GM18907 (cell line): ENCODE data around the gene DOCK1.

Experiments
- ATAC-seq: cut with Tn5 transposase; IDR thresholded peaks from one replicate; pipeline ENCODE4 v1.9.1; 2021; ENCODE audit warnings: mild to moderate bottlenecking, moderate library complexity; ENCODE audit not compliant: unreplicated experiment

The DOCK1 gene

DNA sequence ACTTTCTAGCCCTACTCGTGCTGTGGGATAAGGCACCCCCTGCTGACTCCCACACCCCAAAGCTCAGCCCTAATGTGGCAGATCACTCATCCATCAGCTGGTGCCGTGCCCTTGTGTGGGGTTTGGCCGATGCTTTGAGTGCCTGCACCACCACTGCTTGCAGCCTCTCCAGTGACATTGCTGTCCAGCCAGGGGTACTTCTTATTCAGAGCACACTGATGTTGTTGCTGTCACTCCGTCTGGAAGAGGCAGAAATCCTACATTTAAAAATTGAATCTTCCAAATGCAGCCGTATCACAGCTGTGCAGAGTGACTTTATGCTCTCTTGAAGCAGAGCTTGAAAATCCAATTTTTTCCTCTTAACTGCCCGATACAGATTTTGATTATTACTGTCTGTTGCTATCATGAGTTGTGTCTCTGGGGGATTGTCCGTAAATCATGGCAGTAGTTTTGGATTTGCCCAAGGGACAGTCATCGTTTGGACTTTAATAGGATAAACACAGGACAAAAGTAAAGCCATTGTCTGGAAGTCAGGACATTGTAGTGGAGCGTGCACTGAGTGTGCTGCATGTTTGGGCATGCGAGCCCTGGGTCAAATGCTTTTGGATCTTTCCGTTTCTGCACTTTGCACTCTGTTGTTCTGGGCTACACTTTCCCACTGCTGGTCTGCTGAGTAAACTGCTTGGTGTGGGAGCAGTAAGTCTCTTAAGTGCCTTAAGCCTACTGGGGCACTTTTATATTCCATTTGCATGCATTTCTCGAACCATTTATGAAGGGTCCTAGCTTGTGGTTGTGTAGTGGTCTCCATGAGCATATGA is 128.2 kb downstream of the DOCK1 start:
- no peak for ATAC-seq

GRCh38 chr10:127034034-127034633 is 128.9 kb downstream of the DOCK1 start:
- no peak for ATAC-seq

DNA sequence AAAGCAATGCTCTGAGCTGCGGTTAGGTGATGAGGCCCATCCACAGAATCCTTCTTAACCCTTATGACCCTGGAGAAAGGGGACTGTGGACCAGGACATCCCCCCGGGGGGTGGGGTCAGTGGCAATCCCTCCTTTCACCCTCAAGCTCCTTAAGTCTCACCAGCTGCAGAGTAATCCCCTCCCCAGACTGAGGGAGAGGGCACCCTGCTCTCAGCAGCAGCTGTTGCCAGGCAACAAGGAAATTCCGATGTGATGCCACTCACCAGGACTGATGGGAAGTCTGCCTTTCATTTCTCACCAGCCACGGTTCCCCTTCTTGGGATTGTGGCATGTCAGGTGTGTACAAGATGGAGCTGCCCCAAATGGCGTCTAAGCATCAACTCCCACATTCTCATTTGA is 129.6 kb downstream of the DOCK1 start:
- ATAC-seq = no peak

GRCh38 chr10:127035827-127036226 is 130.6 kb downstream of the DOCK1 start:
- no peak for ATAC-seq

DNA sequence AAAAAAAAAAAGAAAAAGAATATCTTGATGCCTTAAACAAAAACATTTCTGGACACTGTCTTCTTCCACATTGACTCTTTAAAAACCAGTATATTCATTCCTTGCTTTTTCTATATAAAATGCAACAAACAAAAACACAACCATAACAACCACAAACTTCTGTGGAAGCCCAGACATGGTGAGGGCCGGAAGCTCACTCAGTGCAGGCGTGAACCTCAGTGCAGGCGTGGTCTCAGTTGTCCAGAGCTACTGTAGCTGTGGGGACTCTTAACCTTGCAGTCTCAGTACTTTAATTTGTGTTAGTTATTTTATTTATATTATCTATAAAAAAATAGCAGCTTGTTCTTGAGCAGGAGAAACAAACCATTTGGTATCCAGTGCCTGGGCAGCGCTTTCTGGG is 131.8 kb downstream of the DOCK1 start:
- no peak for ATAC-seq

DNA sequence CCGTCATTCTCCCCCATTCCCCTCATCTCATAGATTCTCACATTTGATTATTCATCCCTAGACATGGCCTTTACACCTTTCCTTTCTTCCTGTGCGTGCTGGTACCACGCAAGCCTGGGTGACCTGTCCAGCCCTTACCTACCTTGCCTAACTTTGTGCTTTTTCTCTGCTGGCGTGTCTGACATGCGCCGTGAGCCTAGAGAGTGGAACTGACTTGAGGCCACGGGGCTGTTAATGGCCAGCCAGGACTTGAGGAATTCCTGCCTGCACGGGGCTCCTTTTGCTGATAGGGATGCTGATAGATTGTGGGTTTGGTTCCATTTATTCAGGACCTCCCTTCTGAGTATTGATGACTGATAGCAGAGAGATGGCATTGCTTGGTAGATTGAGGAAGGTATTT is 134.2 kb downstream of the DOCK1 start:
- no peak for ATAC-seq

- ATAC-seq = no peak
These were observed 135.5 kb downstream of the DOCK1 start for GRCh38 chr10:127040756-127041155.

- no peak for ATAC-seq
These were observed 136.3 kb downstream of the DOCK1 start for GRCh38 chr10:127041552-127041951.

DNA sequence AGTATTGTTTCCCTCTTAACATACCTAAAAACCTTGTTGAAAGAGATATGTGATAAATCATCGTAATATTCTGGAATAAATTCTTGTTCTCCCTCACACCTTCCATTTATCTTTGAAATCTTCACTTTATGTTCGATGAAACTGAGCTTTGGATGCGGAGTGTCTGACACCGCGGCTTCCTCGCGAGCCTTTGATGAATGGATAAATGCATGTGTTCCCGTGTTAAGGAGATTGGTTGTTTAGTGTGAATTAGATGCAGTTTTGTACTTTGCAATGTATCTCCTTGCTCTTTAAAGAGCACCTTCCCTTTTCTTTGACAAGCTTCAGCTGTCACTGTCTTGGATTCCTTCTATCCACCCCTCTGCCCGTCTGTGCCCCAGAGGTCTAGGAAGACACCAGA is 138.1 kb downstream of the DOCK1 start:
- no peak for ATAC-seq

DNA sequence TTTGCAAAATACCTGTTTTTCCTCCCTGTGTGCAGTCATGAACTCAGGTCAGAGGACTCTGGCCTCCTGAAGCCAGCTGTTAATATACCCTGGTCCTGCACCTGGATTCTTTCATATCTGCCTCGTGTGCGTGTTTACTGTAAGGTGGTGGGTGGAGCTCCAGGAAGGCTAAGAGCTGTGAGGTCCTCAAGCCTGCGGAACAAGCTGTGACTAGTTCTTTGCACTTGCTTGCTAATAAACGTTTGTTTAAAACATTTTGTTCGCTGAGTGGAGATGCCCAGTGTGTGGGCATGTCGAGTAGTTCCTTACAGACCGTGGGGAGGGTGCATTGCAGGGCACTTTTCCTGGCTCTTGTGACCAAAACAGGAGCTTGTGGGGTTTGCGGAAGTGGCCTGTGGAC is 139.0 kb downstream of the DOCK1 start:
- ATAC-seq = no peak

GRCh38 chr10:127046975-127047877 is 142.0 kb downstream of the DOCK1 start:
- ATAC-seq = no peak

- ATAC-seq = no peak
These were observed 142.6 kb downstream of the DOCK1 start for GRCh38 chr10:127047878-127048238.

GRCh38 chr10:127048630-127049029 is 143.4 kb downstream of the DOCK1 start:
- ATAC-seq = no peak

DNA sequence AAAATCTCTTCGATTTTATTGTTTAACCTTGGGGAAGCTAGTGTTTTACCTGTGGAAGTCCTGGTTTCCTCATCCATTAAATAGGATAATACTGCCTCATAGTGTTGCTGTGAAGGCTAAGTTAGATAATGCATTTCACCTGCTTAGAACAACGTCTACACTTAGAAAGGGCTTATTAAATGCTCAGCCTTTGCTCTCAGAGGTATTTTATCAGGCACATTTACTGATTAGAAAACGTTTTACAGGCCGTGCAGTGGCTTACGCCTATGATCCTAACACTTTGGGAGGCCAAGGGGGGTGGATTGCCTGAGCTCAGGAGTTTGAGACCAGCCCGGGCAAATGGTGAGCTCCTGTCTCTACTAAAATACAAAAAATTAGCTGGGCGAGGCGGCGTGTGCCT is 146.8 kb downstream of the DOCK1 start:
- no peak for ATAC-seq

DNA sequence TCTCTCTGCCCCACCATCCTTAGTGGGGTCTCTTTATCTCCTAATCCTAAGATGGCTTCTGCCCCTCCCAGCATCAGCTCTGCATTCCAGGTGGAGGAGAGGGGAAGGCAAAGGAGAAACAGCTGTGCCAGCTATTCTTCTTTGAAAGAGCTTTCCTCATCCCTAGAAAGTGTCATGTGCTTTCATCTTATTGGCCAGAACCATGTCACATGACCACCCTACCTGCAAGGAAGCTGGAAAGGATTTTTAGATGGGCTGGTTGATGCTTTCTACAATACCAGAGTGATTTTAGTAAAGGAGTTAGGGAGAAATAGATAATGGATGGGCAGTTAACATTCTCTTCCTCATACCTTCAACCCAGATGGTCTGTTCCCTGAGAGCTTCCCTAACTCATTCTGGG is 150.0 kb downstream of the DOCK1 start:
- ATAC-seq = no peak

- ATAC-seq = no peak
These were observed 154.1 kb downstream of the DOCK1 start for GRCh38 chr10:127059314-127059713.

GRCh38 chr10:127063762-127064161 is 158.5 kb downstream of the DOCK1 start:
- no peak for ATAC-seq

DNA sequence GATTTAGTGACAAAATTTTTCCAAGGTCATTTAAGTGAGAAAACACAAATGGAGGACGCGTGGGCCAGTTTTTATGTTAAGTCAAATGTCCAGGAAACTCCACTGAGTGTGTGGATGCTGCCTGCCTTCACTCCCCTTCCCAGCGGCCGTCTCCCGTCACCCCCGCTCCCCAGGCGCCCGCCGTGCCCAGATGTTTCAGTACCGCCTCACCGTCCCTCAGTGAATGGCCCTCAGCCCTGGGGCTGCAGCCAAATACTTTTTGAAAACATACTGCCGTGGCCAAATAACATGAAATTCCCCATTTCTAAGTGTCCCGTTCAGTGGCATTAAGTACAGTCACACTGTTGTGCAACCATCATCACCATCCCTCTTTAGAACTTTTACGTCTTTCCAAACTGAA is 159.2 kb downstream of the DOCK1 start:
- ATAC-seq = no peak

DNA sequence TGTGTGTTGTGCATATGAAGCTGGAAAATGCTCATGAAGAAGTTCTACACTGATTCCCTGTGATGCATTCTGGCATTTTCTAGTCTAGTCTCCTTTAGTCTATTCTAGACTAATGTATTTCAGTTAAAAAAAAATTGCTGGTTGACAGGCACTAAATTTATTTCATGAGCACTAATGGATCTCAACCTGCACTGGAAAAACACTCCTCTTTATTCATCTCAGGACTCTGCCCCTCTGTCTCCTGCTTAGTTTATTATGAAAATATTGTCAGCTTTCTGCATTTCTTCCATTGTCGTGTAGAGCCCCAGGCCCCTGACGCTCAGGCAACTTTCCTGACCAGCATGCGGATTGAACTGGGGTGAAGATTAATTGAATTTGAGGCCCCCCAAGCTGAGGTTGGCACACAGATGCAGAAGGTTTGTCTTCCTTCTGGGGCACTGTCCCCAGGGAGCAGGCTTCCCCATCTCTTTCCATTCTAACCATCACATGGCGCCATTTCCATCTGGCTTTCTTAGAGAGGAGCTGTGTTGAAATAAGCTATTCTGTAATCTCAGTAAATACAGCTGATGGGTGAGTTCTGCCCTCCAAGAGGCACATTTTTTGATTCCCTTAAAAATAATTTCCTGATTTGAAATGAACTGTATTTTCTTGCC is 162.4 kb downstream of the DOCK1 start:
- no peak for ATAC-seq

DNA sequence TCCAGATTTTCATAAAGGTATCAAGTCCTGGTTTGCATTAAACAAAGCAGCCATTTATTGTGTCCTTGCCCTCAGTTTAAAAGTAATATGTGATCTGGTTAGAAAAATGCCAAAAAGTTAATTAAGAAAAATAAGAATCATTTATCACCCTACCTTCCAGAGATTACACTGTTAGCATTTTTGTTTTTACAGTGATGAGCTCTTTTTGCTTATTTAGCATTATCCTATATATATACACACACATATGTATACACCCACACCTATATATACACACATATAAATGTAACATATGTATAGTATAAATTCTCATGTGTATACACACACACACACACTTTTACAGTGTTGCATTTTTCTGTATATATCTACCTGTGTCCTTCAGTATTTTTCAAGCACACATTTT is 163.3 kb downstream of the DOCK1 start:
- ATAC-seq = no peak

GRCh38 chr10:127069436-127069835 is 164.2 kb downstream of the DOCK1 start:
- ATAC-seq = no peak
